ENCODE data around the gene CES3. TPM values are rescaled to one million over a fixed set of nuclear protein-coding genes. Genes with fewer than 3 reads are reported as not detected.

Gene CES3
- total and polyA plus RNA-seq, 9 of the 15 experiments (the other 6 are each of a cell fraction or from before 2014, with no cell fraction given), result 0.06 to 2.2 (median 0.68) TPM

DNA sequence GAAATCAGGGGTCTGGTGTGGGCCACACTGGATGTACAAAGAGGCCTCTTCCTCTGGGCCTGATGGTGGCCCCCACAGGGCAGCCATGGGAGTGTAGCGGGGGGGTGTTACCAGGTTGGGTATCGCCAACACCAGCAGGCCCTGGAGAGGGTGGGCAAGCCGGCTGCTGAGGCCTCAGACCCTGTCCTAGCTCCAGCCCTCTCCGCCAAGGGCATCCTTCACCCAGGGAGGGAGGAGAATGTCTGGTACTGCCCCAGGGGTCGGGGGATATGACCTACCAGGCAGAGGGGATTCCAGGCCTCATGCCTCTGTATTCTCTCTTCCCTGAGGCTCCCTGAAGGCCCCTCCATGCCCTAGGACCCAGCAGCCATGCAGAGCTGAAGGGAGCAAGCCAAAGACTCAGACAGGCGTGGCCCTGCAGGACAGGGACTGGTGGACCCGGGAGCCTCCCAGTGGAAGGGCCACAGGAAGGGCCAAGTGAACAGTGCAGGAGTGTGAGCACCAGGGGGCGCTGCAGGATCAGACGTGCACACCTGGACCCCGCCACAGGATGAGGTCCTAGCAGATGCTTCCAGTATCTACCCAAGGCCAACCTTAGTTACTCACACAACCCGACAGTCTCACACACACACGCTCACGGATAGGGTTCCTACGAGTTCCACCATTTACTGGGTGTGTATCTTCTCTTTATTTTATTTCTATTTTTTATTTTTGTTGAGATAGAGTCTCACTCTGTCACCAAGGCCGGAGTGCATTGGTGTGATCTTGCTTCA lies 16.5 kb downstream of the CES3 start (continued):
- TF ChIP-seq, protein P1, sequence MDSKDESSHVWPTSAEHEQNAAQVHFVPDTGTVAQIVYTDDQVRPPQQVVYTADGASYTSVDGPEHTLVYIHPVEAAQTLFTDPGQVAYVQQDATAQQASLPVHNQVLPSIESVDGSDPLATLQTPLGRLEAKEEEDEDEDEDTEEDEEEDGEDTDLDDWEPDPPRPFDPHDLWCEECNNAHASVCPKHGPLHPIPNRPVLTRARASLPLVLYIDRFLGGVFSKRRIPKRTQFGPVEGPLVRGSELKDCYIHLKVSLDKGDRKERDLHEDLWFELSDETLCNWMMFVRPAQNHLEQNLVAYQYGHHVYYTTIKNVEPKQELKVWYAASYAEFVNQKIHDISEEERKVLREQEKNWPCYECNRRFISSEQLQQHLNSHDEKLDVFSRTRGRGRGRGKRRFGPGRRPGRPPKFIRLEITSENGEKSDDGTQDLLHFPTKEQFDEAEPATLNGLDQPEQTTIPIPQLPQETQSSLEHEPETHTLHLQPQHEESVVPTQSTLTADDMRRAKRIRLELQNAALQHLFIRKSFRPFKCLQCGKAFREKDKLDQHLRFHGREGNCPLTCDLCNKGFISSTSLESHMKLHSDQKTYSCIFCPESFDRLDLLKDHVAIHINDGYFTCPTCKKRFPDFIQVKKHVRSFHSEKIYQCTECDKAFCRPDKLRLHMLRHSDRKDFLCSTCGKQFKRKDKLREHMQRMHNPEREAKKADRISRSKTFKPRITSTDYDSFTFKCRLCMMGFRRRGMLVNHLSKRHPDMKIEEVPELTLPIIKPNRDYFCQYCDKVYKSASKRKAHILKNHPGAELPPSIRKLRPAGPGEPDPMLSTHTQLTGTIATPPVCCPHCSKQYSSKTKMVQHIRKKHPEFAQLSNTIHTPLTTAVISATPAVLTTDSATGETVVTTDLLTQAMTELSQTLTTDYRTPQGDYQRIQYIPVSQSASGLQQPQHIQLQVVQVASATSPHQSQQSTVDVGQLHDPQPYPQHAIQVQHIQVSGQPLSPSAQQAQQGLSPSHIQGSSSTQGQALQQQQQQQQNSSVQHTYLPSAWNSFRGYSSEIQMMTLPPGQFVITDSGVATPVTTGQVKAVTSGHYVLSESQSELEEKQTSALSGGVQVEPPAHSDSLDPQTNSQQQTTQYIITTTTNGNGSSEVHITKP (IDR thresholded peaks at IDR 0.05; ENCODE audit: partially characterized antibody), result no peak
- peak; percentile 63; the same call in 1 of the 2 replicates for TF ChIP-seq ZKSCAN1 (IDR thresholded peaks at IDR 0.05; ENCODE audit: low read depth, low read length)
- TF ChIP-seq SAFB (IDR thresholded peaks at IDR 0.05; ENCODE audit: borderline replicate concordance, low read depth, low read length), result no peak
- TF ChIP-seq YY1 (IDR thresholded peaks at IDR 0.05; ENCODE audit: borderline replicate concordance in 1 of 3, control insufficient read depth in 1 of 3, extremely low read depth in 1 of 3, insufficient read depth in 3 of 3, insufficient read length in 1 of 3, insufficient replicate concordance in 2 of 3, low read depth in 1 of 3, low read length in 2 of 3), result peak in 1 of 3 experiments; percentile 15
- no peak for TF ChIP-seq ZNF644 (tag; IDR thresholded peaks at IDR 0.05; ENCODE audit: low read depth)
- TF ChIP-seq JUN (IDR thresholded peaks at IDR 0.05; ENCODE audit: borderline replicate concordance, low read depth, low read length), result 0 out of 2 replicates have a peak, but pooled peaks have one; percentile 18
- TF ChIP-seq JUN (CRISPR knock-in tag; IDR thresholded peaks at IDR 0.05; ENCODE audit: borderline replicate concordance), result no peak
- TF ChIP-seq ZNF764 (CRISPR knock-in tag; IDR thresholded peaks at IDR 0.05; ENCODE audit: low read depth), result no peak
- TF ChIP-seq, protein P2, sequence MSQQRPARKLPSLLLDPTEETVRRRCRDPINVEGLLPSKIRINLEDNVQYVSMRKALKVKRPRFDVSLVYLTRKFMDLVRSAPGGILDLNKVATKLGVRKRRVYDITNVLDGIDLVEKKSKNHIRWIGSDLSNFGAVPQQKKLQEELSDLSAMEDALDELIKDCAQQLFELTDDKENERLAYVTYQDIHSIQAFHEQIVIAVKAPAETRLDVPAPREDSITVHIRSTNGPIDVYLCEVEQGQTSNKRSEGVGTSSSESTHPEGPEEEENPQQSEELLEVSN (IDR thresholded peaks at IDR 0.05; ENCODE audit: borderline replicate concordance in 1 of 2, extremely low read depth in 1 of 2, insufficient read depth in 1 of 2, insufficient read length in 1 of 2, low read depth in 1 of 2, low read length in 1 of 2, poor library complexity in 1 of 2, severe bottlenecking in 1 of 2), result no peak
- TF ChIP-seq ZNF212 (CRISPR knock-in tag; IDR thresholded peaks at IDR 0.05), result no peak
- no peak for TF ChIP-seq SRSF9 (IDR thresholded peaks at IDR 0.05; ENCODE audit: borderline replicate concordance, low read depth, low read length)
- TF ChIP-seq CC2D1A (IDR thresholded peaks at IDR 0.05), result peak; percentile 75
- no peak for TF ChIP-seq CCAR2 (IDR thresholded peaks at IDR 0.05; ENCODE audit: low read depth, low read length)
- TF ChIP-seq HCFC1 (IDR thresholded peaks at IDR 0.05; ENCODE audit: low read depth, low read length), result no peak; the same call in 1 of the 2 replicates
- no peak for TF ChIP-seq ZNF232 (CRISPR knock-in tag; IDR thresholded peaks at IDR 0.05)
- TF ChIP-seq ARID2 (IDR thresholded peaks at IDR 0.05), result peak; percentile 88
- TF ChIP-seq, protein P3, sequence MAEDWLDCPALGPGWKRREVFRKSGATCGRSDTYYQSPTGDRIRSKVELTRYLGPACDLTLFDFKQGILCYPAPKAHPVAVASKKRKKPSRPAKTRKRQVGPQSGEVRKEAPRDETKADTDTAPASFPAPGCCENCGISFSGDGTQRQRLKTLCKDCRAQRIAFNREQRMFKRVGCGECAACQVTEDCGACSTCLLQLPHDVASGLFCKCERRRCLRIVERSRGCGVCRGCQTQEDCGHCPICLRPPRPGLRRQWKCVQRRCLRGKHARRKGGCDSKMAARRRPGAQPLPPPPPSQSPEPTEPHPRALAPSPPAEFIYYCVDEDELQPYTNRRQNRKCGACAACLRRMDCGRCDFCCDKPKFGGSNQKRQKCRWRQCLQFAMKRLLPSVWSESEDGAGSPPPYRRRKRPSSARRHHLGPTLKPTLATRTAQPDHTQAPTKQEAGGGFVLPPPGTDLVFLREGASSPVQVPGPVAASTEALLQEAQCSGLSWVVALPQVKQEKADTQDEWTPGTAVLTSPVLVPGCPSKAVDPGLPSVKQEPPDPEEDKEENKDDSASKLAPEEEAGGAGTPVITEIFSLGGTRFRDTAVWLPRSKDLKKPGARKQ (CRISPR knock-in tag; IDR thresholded peaks at IDR 0.05), result no peak

All from K562 (cell line).